Endodermal cell (in vitro differentiated cells): ENCODE data around the gene PNPLA8. TPM values are rescaled to one million over a fixed set of nuclear protein-coding genes. Genes with fewer than 3 reads are reported as not detected.

ENCODE experiments used
- DNase-seq: peaks from one replicate; pipeline ENCODE4 v3.0.0-alpha.2; 2017
- H3K27ac ChIP-seq: 2 replicates; pipeline ENCODE4 v1.5.1; 2013; ENCODE audit warnings: mild to moderate bottlenecking, low read depth, low read length, moderate library complexity
- H3K27me3 ChIP-seq: 2 replicates; pipeline ENCODE4 v1.6.1; 2013; ENCODE audit warnings: mild to moderate bottlenecking, low read length, moderate library complexity; ENCODE audit not compliant: insufficient read depth, control insufficient read depth, poor library complexity, severe bottlenecking
- H3K36me3 ChIP-seq: 2 replicates; pipeline ENCODE4 v1.7.0; 2013; ENCODE audit warnings: mild to moderate bottlenecking, low read length, moderate library complexity; ENCODE audit not compliant: control insufficient read depth, insufficient read depth
- H3K4me1 ChIP-seq: one replicate; pipeline ENCODE4 v1.7.0; 2013; ENCODE audit warnings: low read length; ENCODE audit not compliant: control insufficient read depth, insufficient read depth
- H3K4me3 ChIP-seq: 2 replicates; pipeline ENCODE4 v1.5.1; 2013; ENCODE audit warnings: mild to moderate bottlenecking, low read length, moderate library complexity
- H3K9ac ChIP-seq: 2 replicates; pipeline ENCODE4 v1.6.1; 2013; ENCODE audit warnings: mild to moderate bottlenecking, low read length, moderate library complexity; ENCODE audit not compliant: poor library complexity, severe bottlenecking; ENCODE audit errors: extremely low read depth
- H3K9me3 ChIP-seq: 2 replicates; pipeline ENCODE4 v1.6.1; 2013; ENCODE audit warnings: mild to moderate bottlenecking, low read length, moderate library complexity; ENCODE audit not compliant: control insufficient read depth
- H3K27ac Mint-ChIP-seq: 2 replicates; pipeline ENCODE4 v1.8.0; 2020; ENCODE audit warnings: mixed read lengths
- H3K27me3 Mint-ChIP-seq: 2 replicates; pipeline ENCODE4 v1.8.0; 2021; ENCODE audit warnings: mild to moderate bottlenecking, mixed read lengths; ENCODE audit not compliant: insufficient read depth
- H3K36me3 Mint-ChIP-seq: 2 replicates; pipeline ENCODE4 v1.8.0; 2020; ENCODE audit warnings: low read depth, mixed read lengths
- H3K4me1 Mint-ChIP-seq: 2 replicates; pipeline ENCODE4 v1.8.0; 2020; ENCODE audit warnings: mixed read lengths
- H3K4me3 Mint-ChIP-seq: 2 replicates; pipeline ENCODE4 v1.8.0; 2020; ENCODE audit warnings: mild to moderate bottlenecking, moderate library complexity, mixed read lengths
- H3K9me3 Mint-ChIP-seq: 2 replicates; pipeline ENCODE4 v1.8.0; 2020; ENCODE audit warnings: mild to moderate bottlenecking, mixed read lengths
- WGBS, 2 experiments: methylation state at CpG; one replicate each; pipeline versions ENCODE4 v1.1.5 to v1.1.7; 2013; ENCODE audit warnings: missing lambda C conversion rate in 2 of 2, mixed read lengths in 1 of 2; ENCODE audit not compliant: insufficient coverage in 1 of 2, insufficient read length in 1 of 2; 5-methylcytosine and 5-hydroxymethylcytosine counted together
- total RNA-seq, 2 donors: library from RNA; stranded (reverse); fragmentation: NEBNext Ultra II Directional in 1 of 2; extraction: Animal tissue kit (Norgen Biotek cat#: 25700) in 1 of 2; gene quantifications; 2 replicates in 1 of 2; 3 replicates in 1 of 2; pipeline ENCODE4 v1.2.1, GENCODE V29; 2021
- TF ChIP-seq, protein P1 (sequence below): fragments of 200-600 bp; sonication (generic); conservative IDR thresholded peaks from 2 replicates; pipeline ENCODE4 v1.5.0; 2021; ENCODE audit warnings: antibody characterized with exemption, mild to moderate bottlenecking

PNPLA8 gene
- total RNA-seq, 2 donors from 2014 or later, result 15.9 to 20.1 TPM

GRCh38 chr7:108463613-108464012, 62.3 kb downstream of the PNPLA8 start:
- 90% methylated on average over 2 of the region's 2 CpGs; no CpG with 5 or more reads in 1 of the 2 experiments for WGBS, 2 experiments
- no peaks in the 10 kb centered on the region for H3K36me3 ChIP-seq
- H3K4me3 ChIP-seq, result no peak overlapping the region
- no peak overlapping the region for H3K27ac ChIP-seq
- no peaks in the 10 kb centered on the region for H3K36me3 Mint-ChIP-seq
- H3K27me3 ChIP-seq, result peaks cover under 1% of the 10 kb centered on the region
- H3K4me1 Mint-ChIP-seq, result peaks cover 15% of the 10 kb centered on the region
- TF ChIP-seq, protein P1, sequence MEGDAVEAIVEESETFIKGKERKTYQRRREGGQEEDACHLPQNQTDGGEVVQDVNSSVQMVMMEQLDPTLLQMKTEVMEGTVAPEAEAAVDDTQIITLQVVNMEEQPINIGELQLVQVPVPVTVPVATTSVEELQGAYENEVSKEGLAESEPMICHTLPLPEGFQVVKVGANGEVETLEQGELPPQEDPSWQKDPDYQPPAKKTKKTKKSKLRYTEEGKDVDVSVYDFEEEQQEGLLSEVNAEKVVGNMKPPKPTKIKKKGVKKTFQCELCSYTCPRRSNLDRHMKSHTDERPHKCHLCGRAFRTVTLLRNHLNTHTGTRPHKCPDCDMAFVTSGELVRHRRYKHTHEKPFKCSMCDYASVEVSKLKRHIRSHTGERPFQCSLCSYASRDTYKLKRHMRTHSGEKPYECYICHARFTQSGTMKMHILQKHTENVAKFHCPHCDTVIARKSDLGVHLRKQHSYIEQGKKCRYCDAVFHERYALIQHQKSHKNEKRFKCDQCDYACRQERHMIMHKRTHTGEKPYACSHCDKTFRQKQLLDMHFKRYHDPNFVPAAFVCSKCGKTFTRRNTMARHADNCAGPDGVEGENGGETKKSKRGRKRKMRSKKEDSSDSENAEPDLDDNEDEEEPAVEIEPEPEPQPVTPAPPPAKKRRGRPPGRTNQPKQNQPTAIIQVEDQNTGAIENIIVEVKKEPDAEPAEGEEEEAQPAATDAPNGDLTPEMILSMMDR, result no peak
- H3K4me3 Mint-ChIP-seq, result no peak overlapping the region
- no peaks in the 10 kb centered on the region for H3K9me3 ChIP-seq
- peaks cover 8% of the 10 kb centered on the region for H3K27me3 Mint-ChIP-seq
- H3K9me3 Mint-ChIP-seq, result no peaks in the 10 kb centered on the region
- DNase-seq, result no peak
- no peak overlapping the region for H3K9ac ChIP-seq
- H3K27ac Mint-ChIP-seq, result no peak overlapping the region
- peaks cover 9% of the 10 kb centered on the region for H3K4me1 ChIP-seq

- Histone ChIP-seq H3K9ac (no peak overlapping the region), H3K4me3 (no peak overlapping the region), H3K27ac (no peak overlapping the region), H3K4me1 (no peaks in the 10 kb centered on the region), H3K27me3 (peaks cover 19% of the 10 kb centered on the region), H3K9me3 (no peaks in the 10 kb centered on the region), H3K36me3 (no peaks in the 10 kb centered on the region)
- Mint-ChIP-seq H3K4me1 (peaks cover 4% of the 10 kb centered on the region), H3K27me3 (peaks cover 25% of the 10 kb centered on the region), H3K4me3 (no peak overlapping the region), H3K27ac (no peak overlapping the region), H3K36me3 (no peaks in the 10 kb centered on the region), H3K9me3 (no peaks in the 10 kb centered on the region)
- 92 to 95% methylated on average over 3 of the region's 3 CpGs for WGBS, 2 experiments
- TF ChIP-seq, protein P1, result no peak
- DNase-seq, result no peak
Measured at GRCh38 chr7:108461840-108462239, 64.1 kb downstream of the PNPLA8 start.

DNA sequence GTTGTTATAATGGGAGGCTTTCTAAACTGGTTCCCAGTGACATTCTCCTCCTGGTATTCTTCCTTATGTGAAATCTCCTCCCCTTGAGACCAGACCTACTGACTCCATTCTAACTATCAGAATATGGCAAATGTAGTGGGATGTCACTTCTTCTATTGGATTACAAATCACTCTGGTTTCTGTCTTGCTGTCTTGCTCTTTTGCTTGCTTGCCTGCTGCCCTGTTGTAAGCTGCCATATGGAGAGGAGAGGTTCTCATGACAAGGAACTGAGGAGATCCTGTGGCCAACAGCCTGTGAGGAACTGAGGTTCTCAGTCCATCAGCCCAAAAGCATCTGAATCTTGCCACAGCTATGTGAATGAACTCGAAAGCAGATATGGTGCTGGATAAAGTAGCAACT, 65.0 kb downstream of the PNPLA8 start:
- WGBS, 2 experiments, result 83 to 95% methylated on average over 1 of the region's 1 CpG
- no peaks in the 10 kb centered on the region for H3K9me3 Mint-ChIP-seq
- Histone ChIP-seq H3K27ac (no peak overlapping the region), H3K36me3 (no peaks in the 10 kb centered on the region), H3K9me3 (no peaks in the 10 kb centered on the region), H3K4me1 (no peaks in the 10 kb centered on the region), H3K27me3 (peaks cover 21% of the 10 kb centered on the region), H3K9ac (no peak overlapping the region), H3K4me3 (no peak overlapping the region)
- no peak overlapping the region for H3K4me3 Mint-ChIP-seq
- H3K27ac Mint-ChIP-seq, result no peak overlapping the region
- no peak for DNase-seq
- peaks cover 30% of the 10 kb centered on the region for H3K27me3 Mint-ChIP-seq
- TF ChIP-seq, protein P1, result no peak
- H3K36me3 Mint-ChIP-seq, result no peaks in the 10 kb centered on the region
- H3K4me1 Mint-ChIP-seq, result peaks cover 4% of the 10 kb centered on the region
